Hippocampal formation (tissue), 2 donors: Measurements from ENCODE around the gene THEM5.

Experiments
- DNase-seq, 2 donors: peaks; one replicate each; lab custom pipeline; 2025; lab: John Stamatoyannopoulos, UW

Gene THEM5

GRCh38 chr1:151819976-151820623, 33.4 kb downstream of the THEM5 start:
- no peak for DNase-seq

DNA sequence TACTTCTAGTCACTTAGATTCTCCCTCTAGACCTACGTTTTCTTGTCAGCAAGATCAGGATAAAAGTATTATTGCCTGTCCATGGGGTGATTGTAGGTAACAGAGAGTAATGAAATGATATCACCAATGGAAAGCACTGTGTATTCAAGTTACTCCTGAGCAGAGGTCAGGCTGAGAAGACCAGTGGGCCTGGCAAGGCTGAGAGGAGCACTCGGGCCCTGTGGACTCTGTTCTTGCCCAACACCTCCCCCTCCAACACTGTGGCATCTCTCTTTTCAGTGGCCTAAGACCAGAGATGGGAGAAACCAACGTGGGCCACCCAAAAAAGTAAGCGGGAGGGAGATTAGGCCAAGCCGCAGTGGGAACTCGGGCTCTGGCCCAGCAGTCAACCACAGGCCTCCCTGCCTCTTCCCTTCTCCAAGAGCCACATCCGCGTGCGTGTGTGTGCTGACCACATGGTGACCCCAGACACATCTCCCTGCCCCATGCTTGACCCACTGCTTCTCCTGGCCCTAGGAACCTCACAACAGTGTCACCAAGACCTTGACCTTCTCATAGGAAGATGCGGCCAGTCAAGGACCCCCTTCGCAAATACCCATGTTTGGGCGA, 34.2 kb downstream of the THEM5 start:
- no peak for DNase-seq

- no peak for DNase-seq
Observed at GRCh38 chr1:151817353-151817730, 36.2 kb downstream of the THEM5 start.

GRCh38 chr1:151816548-151817352, 36.8 kb downstream of the THEM5 start:
- no peak for DNase-seq

DNA sequence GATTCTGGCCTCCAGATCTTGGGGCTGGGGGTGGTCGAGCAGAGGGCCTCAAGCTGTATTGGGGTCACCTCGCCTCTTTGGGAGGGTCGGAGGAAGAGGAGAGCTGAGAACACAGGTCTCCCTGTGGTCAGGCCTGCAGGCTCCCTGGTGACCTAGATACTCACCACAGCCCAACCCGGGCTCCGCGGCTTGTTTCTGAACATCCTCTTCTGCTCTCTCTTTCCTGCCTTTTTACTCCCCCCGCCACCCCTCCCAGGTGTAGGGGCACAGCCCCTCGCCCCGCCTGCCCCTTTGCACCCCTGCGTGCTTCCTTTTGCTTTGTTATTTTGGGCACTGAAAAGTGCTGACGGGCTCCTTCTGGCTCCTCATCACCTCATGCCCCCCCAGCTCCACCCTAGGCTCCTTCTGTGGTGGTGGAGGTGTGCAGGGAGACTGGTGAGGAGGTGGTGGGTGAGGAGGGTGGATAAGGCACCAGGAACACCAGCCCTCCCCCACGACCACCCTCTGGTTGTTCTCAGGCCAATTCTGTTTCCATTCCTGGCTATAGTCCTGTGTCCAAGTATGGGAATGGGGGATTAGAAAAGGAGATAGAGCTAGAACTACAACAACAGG, 37.7 kb downstream of the THEM5 start:
- DNase-seq: no peak

DNA sequence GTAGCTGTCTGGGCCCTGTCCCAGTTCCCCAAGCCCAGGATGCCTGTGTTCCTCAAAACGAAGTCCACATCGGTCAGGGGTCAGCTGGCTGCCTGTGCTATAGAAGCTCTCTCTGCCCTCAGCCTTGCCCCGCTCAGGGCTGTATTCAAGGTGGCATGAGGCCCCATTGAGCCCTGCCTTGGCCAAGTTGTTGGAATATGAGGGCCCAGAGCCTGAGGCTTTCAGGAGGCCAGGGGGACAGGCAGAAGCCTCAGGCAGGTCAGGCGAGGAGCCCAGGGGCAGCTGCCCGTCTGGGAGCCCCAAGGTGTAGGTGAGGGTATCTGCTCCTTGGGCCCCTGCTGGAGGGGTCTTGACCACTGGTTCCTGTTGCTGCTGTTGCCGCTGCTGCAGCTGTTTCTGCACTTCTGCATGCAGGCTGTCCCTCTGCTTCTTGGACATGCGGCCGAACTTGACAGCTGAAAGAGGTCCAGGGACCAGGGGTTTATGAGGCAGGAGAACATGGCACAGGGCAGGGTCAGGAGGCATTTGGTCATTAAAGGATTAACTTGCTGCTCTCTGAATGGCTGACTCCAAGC, 38.5 kb downstream of the THEM5 start:
- no peak for DNase-seq

DNA sequence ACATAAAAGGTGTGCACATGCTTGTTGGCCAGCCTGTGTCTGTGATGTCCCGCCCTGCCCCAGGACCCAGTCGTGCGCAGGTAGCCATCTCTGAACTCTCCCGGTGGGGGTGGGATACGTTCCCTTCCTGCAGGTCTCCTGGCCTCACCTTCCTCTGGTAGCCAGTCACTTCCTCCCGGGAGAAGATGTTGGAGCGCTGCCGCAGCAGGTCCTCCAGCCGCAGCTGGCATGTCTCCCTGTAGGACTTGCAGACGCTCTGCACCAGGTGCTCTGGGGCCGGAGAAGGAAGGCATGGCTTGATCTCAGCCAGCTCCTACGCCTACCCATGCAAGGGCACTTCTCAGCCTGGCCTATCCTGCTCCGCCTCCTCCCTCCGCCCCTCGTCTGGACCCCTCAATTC, 39.1 kb downstream of the THEM5 start:
- DNase-seq: no peak

GRCh38 chr1:151813271-151813977, 40.1 kb downstream of the THEM5 start:
- no peak for DNase-seq

GRCh38 chr1:151811181-151811580, 42.3 kb downstream of the THEM5 start:
- DNase-seq: no peak

GRCh38 chr1:151809985-151810556, 43.4 kb downstream of the THEM5 start:
- DNase-seq: no peak

DNA sequence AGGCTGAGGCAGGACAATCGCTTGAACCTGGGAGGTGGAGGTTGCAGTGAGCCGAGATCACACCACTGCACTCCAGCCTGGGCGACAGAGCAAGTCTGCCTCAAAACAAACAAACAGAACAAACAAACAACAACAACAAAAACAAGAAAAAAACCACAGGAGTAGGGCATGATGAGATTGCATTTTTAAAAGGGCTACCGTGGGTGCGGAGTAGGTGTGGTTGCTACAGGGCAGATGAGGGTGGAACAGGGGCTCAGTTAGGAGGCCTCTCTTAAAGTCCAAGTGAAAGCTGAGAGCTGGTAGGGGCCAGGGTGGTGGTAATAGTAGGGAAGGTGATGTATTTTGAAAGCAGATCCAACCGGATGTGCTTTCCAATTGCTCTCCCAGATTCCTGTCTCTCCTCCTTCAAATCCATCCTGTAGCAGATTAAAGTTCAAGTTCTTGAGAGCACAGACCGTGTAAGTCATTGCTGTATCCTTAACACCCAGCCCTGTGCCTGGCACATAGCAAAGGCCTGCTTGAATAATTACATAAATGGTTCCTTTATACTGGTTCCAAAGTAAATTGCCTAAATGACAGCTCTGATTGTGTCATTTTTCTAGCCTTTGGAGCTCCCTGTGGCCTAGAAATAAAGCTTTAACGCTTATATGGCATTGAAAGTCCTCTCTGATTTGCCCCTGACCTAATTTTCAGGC, 44.1 kb downstream of the THEM5 start:
- DNase-seq: peak in 1 of 2 donors; percentile 40

DNA sequence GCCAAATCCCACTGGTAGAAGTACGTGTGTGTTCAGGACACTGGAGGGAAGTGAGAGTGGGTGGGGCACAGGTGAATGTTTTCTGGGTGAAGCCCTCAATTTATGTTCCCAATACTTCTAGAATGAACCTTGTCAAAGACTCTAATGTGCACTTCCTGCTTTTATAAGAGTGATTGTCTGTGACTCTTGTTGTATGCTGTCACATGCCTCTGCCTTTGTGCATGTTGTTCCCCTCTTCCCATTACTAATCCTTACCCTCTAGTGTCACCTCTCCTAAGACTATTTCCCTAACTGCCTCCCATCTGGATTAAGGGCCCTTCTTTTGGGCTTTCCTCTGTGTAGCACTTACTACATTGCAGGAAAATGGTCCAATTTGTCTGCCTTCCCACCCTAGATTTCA, 45.7 kb downstream of the THEM5 start:
- DNase-seq: no peak

- DNase-seq: no peak
Observed at GRCh38 chr1:151807131-151807530, 46.4 kb downstream of the THEM5 start.

- DNase-seq: no peak
Observed at GRCh38 chr1:151806170-151806569, 47.3 kb downstream of the THEM5 start.

- DNase-seq: no peak
Observed at GRCh38 chr1:151805066-151805820, 48.3 kb downstream of the THEM5 start, which contains the start of gene LINGO4. Gene LINGO4, minus strand, starts transcription at chr1:151805419. Its CDS starts 2,715 bp downstream, at chr1:151802704.

- no peak for DNase-seq
Observed at GRCh38 chr1:151803915-151804314, 49.6 kb downstream of the THEM5 start.

DNA sequence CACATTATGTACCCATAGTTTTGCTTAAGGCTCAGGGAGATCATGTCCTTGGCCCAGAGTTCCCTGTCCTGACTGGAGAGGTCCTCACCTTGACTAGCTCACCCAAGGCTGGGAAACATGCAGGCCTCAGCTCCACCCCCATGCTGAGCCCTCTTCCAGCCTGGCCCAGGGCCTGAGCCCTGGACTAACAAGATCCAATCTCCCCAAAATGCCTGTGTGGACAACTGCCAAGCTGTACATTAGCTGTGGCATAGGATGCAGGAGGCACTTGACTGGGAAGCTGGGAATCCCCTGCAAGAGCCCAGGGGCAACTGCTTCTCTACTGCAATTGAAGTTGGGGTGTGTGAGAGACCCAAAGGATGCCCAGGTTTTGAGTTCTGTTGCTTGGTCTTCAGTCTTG, 50.3 kb downstream of the THEM5 start:
- no peak for DNase-seq

- DNase-seq: no peak
Observed at GRCh38 chr1:151802372-151802771, 51.1 kb downstream of the THEM5 start.

- no peak for DNase-seq
Observed at GRCh38 chr1:151801846-151802245, 51.7 kb downstream of the THEM5 start.

DNA sequence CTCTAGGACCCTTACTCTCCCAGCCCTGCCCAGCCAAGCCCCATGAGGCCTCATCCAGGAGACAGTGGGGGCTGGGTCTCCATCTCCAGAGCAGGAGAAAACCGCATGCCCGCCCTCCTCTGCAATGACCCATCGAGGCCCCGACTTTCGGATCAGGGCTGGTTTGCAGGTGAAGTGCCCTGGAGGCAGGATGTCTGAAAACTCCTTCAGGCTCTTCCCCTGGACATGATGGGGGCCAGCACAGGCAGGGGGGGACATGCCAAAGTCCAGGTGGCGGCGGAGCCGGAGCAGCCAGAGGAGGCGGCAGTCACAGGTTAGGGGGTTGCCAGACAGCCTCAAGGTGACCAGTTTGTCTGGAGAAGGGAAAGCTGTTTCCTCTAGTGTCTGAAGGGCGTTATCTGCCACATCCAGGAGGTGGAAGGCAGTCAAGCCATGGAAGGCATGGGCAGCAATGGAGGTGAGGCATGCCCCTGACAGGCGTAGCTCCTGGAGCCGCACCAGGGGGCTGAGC, 52.1 kb downstream of the THEM5 start:
- DNase-seq: no peak
